Fibroblast of lung (primary cell): Measurements from ENCODE around the gene DDIT4. TPM values are rescaled to one million over a fixed set of nuclear protein-coding genes. Genes with fewer than 3 reads are reported as not detected.

ENCODE experiments used
- DNase-seq, 2 donors: peaks; one replicate each; pipeline versions ENCODE4 v3.0.0 to v3.0.0-alpha.2; 2010; ENCODE audit warnings: low read depth in 2 of 2
- H2AFZ ChIP-seq: 2 replicates; pipeline ENCODE4 v1.5.1; 2012; ENCODE audit warnings: low read length, control low read depth, inconsistent platforms
- H3K27ac ChIP-seq: 2 replicates; pipeline ENCODE4 v1.5.1; 2011; ENCODE audit warnings: low read length, control low read depth; ENCODE audit not compliant: insufficient read depth
- H3K27me3 ChIP-seq: 2 replicates; pipeline ENCODE4 v1.5.1; 2011; ENCODE audit warnings: mild to moderate bottlenecking, low read length; ENCODE audit not compliant: control insufficient read depth, insufficient read depth
- H3K36me3 ChIP-seq: 2 replicates; pipeline ENCODE4 v1.5.1; 2011; ENCODE audit warnings: low read length; ENCODE audit not compliant: control insufficient read depth, insufficient read depth
- H3K4me1 ChIP-seq: 2 replicates; pipeline ENCODE4 v1.5.1; 2011; ENCODE audit warnings: low read length; ENCODE audit not compliant: control insufficient read depth, insufficient read depth; ENCODE audit errors: extremely low read depth
- H3K4me2 ChIP-seq: 2 replicates; pipeline ENCODE4 v1.5.1; 2011; ENCODE audit warnings: low read length, control low read depth; ENCODE audit not compliant: insufficient read depth; ENCODE audit errors: extremely low read depth
- H3K4me3 ChIP-seq, 4 experiments: fragments of 200-600 bp in 1 of 4; sonication (generic) in 1 of 4; replicated peaks in 1 of 4; 2 replicates each; pipeline ENCODE4 v1.5.1; 2011 to 2016; ENCODE audit warnings: low read length in 4 of 4, low read depth in 3 of 4, mild to moderate bottlenecking in 3 of 4, control low read depth in 2 of 4, inconsistent platforms in 1 of 4, mixed read lengths in 1 of 4; ENCODE audit not compliant: insufficient read depth in 1 of 4; ENCODE audit errors: control extremely low read depth in 1 of 4
- H3K79me2 ChIP-seq: 2 replicates; pipeline ENCODE4 v1.5.1; 2012; ENCODE audit warnings: mild to moderate bottlenecking, low read length, inconsistent platforms; ENCODE audit not compliant: control insufficient read depth, insufficient read depth
- H3K9ac ChIP-seq: 2 replicates; pipeline ENCODE4 v1.5.1; 2011; ENCODE audit warnings: mild to moderate bottlenecking, low read length, control low read depth; ENCODE audit not compliant: insufficient read depth
- H3K9me3 ChIP-seq: 2 replicates; pipeline ENCODE4 v1.5.1; 2012; ENCODE audit warnings: low read depth, low read length; ENCODE audit not compliant: control insufficient read depth, insufficient read depth
- H4K20me1 ChIP-seq: 2 replicates; pipeline ENCODE4 v1.5.1; 2011; ENCODE audit warnings: low read length; ENCODE audit not compliant: control insufficient read depth, insufficient read depth; ENCODE audit errors: extremely low read depth
- CTCF ChIP-seq, 2 donors: IDR thresholded peaks in 1 of 2; conservative IDR thresholded peaks in 1 of 2; 1 replicate in 1 of 2; 2 replicates in 1 of 2; pipeline ENCODE4 v1.5.1; 2011 to 2012; ENCODE audit warnings: low read length in 2 of 2, control low read depth in 1 of 2, inconsistent platforms in 1 of 2, low read depth in 1 of 2, mild to moderate bottlenecking in 1 of 2
- EZH2 ChIP-seq: IDR thresholded peaks from 2 replicates; pipeline ENCODE4 v1.5.1; 2012; ENCODE audit warnings: low read length, control low read depth, mild to moderate bottlenecking; ENCODE audit errors: missing control alignments
- polyA plus RNA-seq, 2 donors: library from polyadenylated mRNA; depleted of rRNA in 1 of 2; stranded (reverse) in 1 of 2; unstranded in 1 of 2; fragments of >200 nt; gene quantifications; 2 replicates each; pipeline ENCODE4 v1.2.1, GENCODE V29; 2011 to 2012; ENCODE audit warnings: missing spikeins in 1 of 2
- total RNA-seq: library from RNA; depleted of rRNA; stranded (reverse); fragments of >200 nt; gene quantifications from 2 replicates; pipeline ENCODE4 v1.2.1, GENCODE V29; 2014

DDIT4 gene
- total and polyA plus RNA-seq, 2 donors (not counting 1 experiment from before 2014, with no cell fraction given), result 51.3 to 662 TPM

GRCh38 chr10:72270607-72271281, 3.0 kb upstream of the DDIT4 start:
- Histone ChIP-seq H3K4me3 (no peak overlapping the region), H3K27ac (no peak overlapping the region), H3K27me3 (no peaks in the 10 kb centered on the region), H3K36me3 (peaks cover 7% of the 10 kb centered on the region), H3K9ac (no peak overlapping the region), H3K9me3 (no peaks in the 10 kb centered on the region), H3K79me2 (peaks cover 20% of the 10 kb centered on the region), H4K20me1 (no peaks in the 10 kb centered on the region), H3K4me2 (no peak overlapping the region), H2AFZ (no peak overlapping the region), H3K4me1 (peaks cover 3% of the 10 kb centered on the region)
- DNase-seq, result no peak
- TF ChIP-seq CTCF (conservative IDR thresholded peaks at IDR 0.05 in 1 of 2, IDR thresholded peaks at IDR 0.05 in 1 of 2; ENCODE audit: low read depth in 1 of 2, low read length in 2 of 2), result no peak
- no peak for TF ChIP-seq EZH2

GRCh38 chr10:72272689-72273409, 875 bp upstream of the DDIT4 start:
- H3K27me3 ChIP-seq, result no peaks in the 10 kb centered on the region
- no peaks in the 10 kb centered on the region for H4K20me1 ChIP-seq
- peak overlapping the region; percentile 85 for H3K27ac ChIP-seq
- peak overlapping the region; percentile 60 to 83 (median 74) for H3K4me3 ChIP-seq
- H3K4me2 ChIP-seq, result peak overlapping the region; percentile 97
- H3K9ac ChIP-seq, result peak overlapping the region; percentile 84
- DNase-seq, result peak; percentile 92 to 99
- peaks cover 10% of the 10 kb centered on the region for H3K36me3 ChIP-seq
- H2AFZ ChIP-seq, result peak overlapping the region; percentile 44
- peaks cover 11% of the 10 kb centered on the region for H3K4me1 ChIP-seq
- H3K9me3 ChIP-seq, result no peaks in the 10 kb centered on the region
- no peak for TF ChIP-seq CTCF (conservative IDR thresholded peaks at IDR 0.05 in 1 of 2, IDR thresholded peaks at IDR 0.05 in 1 of 2; ENCODE audit: low read depth in 1 of 2, low read length in 2 of 2)
- peaks cover 20% of the 10 kb centered on the region for H3K79me2 ChIP-seq

GRCh38 chr10:72274213-72274729, 547 bp downstream of the DDIT4 start:
- peak overlapping the region; percentile 60 to 98 (median 94) for H3K4me3 ChIP-seq
- peaks cover 11% of the 10 kb centered on the region for H3K4me1 ChIP-seq
- H4K20me1 ChIP-seq, result no peaks in the 10 kb centered on the region
- H3K9ac ChIP-seq, result peak overlapping the region; percentile 74
- H3K27me3 ChIP-seq, result no peaks in the 10 kb centered on the region
- peaks cover 20% of the 10 kb centered on the region for H3K79me2 ChIP-seq
- TF ChIP-seq EZH2 (no peak), CTCF (conservative IDR thresholded peaks at IDR 0.05 in 1 of 2, IDR thresholded peaks at IDR 0.05 in 1 of 2; ENCODE audit: low read depth in 1 of 2, low read length in 2 of 2) (no peak)
- peak overlapping the region; percentile 88 for H3K27ac ChIP-seq
- no peak for DNase-seq
- no peaks in the 10 kb centered on the region for H3K9me3 ChIP-seq
- peak overlapping the region; percentile 94 for H3K4me2 ChIP-seq
- H2AFZ ChIP-seq, result peak overlapping the region; percentile 48
- peaks cover 10% of the 10 kb centered on the region for H3K36me3 ChIP-seq
